ENCODE data around the gene RASAL2.
"Not testable (repeated sequence)": the region's sequence is repeated elsewhere in the genome, so short reads cannot be mapped to it uniquely, and the experiment has no call there.

The RASAL2 gene

DNA sequence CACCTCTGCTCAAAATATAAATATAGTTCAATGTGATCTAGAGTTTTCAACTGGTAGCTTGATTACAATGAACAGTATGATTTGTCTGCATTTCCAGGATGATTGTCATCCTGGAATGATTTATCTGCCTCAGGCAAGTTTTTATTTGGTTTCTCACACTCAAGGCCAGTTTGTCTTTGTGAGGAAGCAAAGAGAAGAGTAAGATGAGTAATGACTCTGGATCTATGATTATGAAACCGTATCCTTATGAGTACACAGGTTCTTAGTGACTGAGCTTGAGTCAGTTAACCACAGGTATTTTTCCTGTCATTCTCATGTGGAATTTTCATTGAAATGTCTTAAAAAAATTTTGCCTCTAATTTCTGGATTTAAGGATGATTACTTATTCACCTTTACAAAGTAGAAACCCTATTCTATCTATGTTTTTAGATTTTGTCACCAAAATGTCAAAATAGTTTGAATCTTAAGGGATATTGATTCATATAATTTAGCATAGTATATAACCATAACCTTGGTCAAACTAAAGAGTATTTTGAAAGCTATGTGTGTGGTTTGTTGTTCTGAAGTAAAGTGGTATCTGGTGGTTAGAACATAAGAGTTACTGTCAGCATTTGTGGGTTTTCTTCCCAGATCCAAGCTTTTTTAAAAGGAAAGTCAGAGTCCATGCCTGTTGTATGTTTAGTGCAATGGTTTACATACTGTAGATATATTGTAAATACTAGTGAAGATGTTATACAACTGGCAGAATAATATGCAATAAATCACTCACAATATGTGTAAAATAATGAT is 145.0 kb downstream of the RASAL2 start:
- no peak overlapping the region for H3K27ac ChIP-seq (ENCODE audit: low read depth, low read length)

GRCh38 chr1:178241057-178241456 is 147.2 kb downstream of the RASAL2 start:
- H3K36me3 ChIP-seq (ENCODE audit: insufficient read depth, low read length): no peaks in the 10 kb centered on the region
- 0 out of 2 replicates have a peak, but pooled peaks cover 5% of the 10 kb centered on the region for H3K4me1 ChIP-seq (ENCODE audit: insufficient read depth, low read length)
- no peak overlapping the region for H3K9ac ChIP-seq (ENCODE audit: low read depth, low read length)
- WGBS: 88% methylated on average over 1 of the region's 1 CpG
- H3K9me3 ChIP-seq (ENCODE audit: insufficient read depth, low read depth, low read length): no peaks in the 10 kb centered on the region
- no peaks in the 10 kb centered on the region for H3K27me3 ChIP-seq (ENCODE audit: insufficient read depth, low read length)
- no peak overlapping the region for H3K27ac ChIP-seq (ENCODE audit: low read depth, low read length)
- H3K4me3 ChIP-seq (ENCODE audit: low read length): no peak overlapping the region

More for the DNA sequence above, 145.0 kb downstream of the RASAL2 start:
- Histone ChIP-seq H3K9me3 (ENCODE audit: insufficient read depth, low read depth, low read length) (no peaks in the 10 kb centered on the region), H3K4me1 (ENCODE audit: insufficient read depth, low read length) (0 out of 2 replicates have a peak, but pooled peaks cover 5% of the 10 kb centered on the region), H3K36me3 (ENCODE audit: insufficient read depth, low read length) (no peaks in the 10 kb centered on the region), H3K4me3 (ENCODE audit: low read length) (no peak overlapping the region), H3K27me3 (ENCODE audit: insufficient read depth, low read length) (no peaks in the 10 kb centered on the region), H3K9ac (ENCODE audit: low read depth, low read length) (no peak overlapping the region)
- WGBS: 89% methylated on average over 1 of the region's 1 CpG

DNA sequence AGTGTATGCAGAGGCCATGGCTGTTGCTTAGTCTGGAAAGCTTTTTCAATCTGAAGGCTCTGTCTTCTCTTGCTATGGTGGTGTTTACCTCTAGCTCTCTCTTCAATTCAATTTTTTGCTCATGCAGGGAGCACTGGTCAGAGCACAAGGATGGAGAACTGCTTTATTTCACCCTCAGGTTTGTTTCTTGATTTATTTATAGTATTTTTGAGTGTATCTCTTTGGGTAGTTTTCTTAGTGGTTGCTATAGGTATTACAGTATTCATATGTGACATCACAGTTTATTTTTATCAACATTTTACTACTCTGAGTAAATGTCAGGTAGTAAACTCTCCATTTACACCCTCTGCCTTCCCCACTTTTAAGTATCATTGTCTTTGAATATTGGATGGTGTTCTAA is 147.9 kb downstream of the RASAL2 start:
- Histone ChIP-seq H3K4me1 (ENCODE audit: insufficient read depth, low read length) (0 out of 2 replicates have a peak, but pooled peaks cover 5% of the 10 kb centered on the region), H3K27me3 (ENCODE audit: insufficient read depth, low read length) (no peaks in the 10 kb centered on the region), H3K9me3 (ENCODE audit: insufficient read depth, low read depth, low read length) (no peaks in the 10 kb centered on the region), H3K36me3 (ENCODE audit: insufficient read depth, low read length) (no peaks in the 10 kb centered on the region), H3K4me3 (ENCODE audit: low read length) (no peak overlapping the region), H3K27ac (ENCODE audit: low read depth, low read length) (no peak overlapping the region), H3K9ac (ENCODE audit: low read depth, low read length) (no peak overlapping the region)

DNA sequence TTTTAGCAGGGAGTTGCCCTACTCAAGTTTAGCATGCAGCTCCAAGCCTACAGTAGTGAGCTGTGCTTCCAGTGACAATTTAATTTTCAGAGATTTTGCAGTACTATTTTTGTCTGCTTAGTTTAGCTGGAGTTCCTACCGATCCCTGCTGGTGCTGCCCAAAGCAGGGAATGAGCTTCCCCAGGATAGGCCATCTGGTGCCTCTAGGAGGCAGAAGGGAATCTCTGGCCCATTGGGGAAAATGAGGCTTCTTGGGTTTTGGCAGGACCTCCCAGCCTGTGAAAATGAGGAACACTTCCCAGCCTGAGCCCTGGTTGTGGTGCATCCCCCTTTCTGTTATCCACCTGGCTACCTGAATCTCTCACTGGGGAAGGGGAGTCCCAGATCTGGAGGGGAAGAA is 149.2 kb downstream of the RASAL2 start:
- H3K9ac ChIP-seq (ENCODE audit: low read depth, low read length): no peak overlapping the region
- no peaks in the 10 kb centered on the region for H3K36me3 ChIP-seq (ENCODE audit: insufficient read depth, low read length)
- H3K27ac ChIP-seq (ENCODE audit: low read depth, low read length): no peak overlapping the region
- H3K9me3 ChIP-seq (ENCODE audit: insufficient read depth, low read depth, low read length): 0 out of 2 replicates have a peak, but pooled peaks cover 2% of the 10 kb centered on the region
- H3K4me1 ChIP-seq (ENCODE audit: insufficient read depth, low read length): 0 out of 2 replicates have a peak, but pooled peaks cover 5% of the 10 kb centered on the region
- WGBS: 85% methylated on average over 1 of the region's 1 CpG
- no peak overlapping the region for H3K4me3 ChIP-seq (ENCODE audit: low read length)
- H3K27me3 ChIP-seq (ENCODE audit: insufficient read depth, low read length): no peaks in the 10 kb centered on the region

DNA sequence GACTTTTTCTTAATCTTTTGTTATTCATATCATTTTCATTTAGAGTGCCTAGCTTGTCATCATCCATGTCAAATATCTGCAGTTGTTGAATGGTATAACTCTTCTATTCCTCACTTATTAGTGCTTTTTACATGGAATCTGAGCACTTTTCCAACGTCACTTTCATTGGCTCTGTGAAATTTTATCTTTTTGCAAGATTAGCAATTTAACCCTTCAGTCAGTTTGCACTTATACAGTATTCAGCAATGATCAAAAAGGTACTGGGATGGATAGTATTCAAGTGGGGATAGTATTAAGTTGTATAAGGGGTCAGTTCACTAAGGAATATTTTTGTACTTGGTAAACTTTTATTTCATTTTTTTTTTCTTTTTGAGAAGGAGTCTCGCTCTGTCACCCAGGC is 150.0 kb downstream of the RASAL2 start:
- no peak overlapping the region for H3K4me3 ChIP-seq (ENCODE audit: low read length)
- WGBS: 93% methylated on average over 2 of the region's 2 CpGs
- no peaks in the 10 kb centered on the region for H3K27me3 ChIP-seq (ENCODE audit: insufficient read depth, low read length)
- no peaks in the 10 kb centered on the region for H3K36me3 ChIP-seq (ENCODE audit: insufficient read depth, low read length)
- no peak overlapping the region for H3K9ac ChIP-seq (ENCODE audit: low read depth, low read length)
- peaks cover 6% of the 10 kb centered on the region; the same call in 1 of the 2 replicates for H3K9me3 ChIP-seq (ENCODE audit: insufficient read depth, low read depth, low read length)
- no peak overlapping the region for H3K27ac ChIP-seq (ENCODE audit: low read depth, low read length)
- 0 out of 2 replicates have a peak, but pooled peaks cover 5% of the 10 kb centered on the region for H3K4me1 ChIP-seq (ENCODE audit: insufficient read depth, low read length)

DNA sequence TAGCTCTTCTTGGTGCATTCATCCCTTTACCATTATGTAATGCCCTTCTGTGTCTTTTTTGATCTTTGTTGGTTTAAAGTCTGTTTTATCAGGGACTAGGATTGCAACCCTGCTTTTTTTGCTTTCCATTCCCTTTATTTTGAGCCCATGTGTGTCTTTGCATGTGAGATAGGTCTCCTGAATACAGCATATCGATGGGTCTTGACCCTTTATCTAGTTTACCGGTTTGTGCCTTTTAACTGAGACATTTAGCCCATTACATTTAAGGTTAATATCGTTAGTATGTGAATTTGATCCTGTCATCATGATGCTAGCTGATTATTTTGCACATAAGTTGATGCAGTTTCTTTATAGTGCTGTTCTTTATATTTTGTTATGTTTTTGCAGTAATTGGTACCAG is 154.4 kb downstream of the RASAL2 start:
- H3K36me3 ChIP-seq (ENCODE audit: insufficient read depth, low read length); H3K9me3 ChIP-seq (ENCODE audit: insufficient read depth, low read depth, low read length); H3K9ac ChIP-seq (ENCODE audit: low read depth, low read length); H3K4me3 ChIP-seq (ENCODE audit: low read length); H3K27ac ChIP-seq (ENCODE audit: low read depth, low read length); H3K27me3 ChIP-seq (ENCODE audit: insufficient read depth, low read length): not testable (repeated sequence)
- WGBS: 98% methylated on average over 3 of the region's 3 CpGs
- peaks cover 22% of the 10 kb centered on the region for H3K4me1 ChIP-seq (ENCODE audit: insufficient read depth, low read length)

GRCh38 chr1:178253581-178253980 is 159.7 kb downstream of the RASAL2 start:
- H3K9ac ChIP-seq (ENCODE audit: low read depth, low read length): not testable (repeated sequence)
- WGBS: 52% methylated on average over 3 of the region's 3 CpGs

DNA sequence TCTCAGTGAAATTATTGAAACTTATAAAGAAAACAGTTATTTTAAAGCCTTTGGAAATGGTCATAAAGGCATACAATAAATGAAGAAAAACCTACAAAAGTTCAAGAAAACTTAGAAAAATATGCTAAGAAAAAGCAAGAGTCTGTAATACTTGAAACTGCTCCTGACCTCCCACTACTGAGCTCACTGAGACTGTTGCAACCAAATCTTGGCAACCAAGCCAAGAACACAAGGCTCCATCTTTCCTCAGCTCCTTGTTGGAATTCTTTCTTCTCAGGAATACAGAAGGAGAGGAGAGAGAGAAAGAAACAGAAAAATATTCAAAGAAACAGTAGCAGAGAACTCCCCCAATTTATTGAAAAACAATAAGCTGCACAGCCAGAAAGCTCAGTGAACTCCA is 160.5 kb downstream of the RASAL2 start:
- peaks cover 47% of the 10 kb centered on the region for H3K4me1 ChIP-seq (ENCODE audit: insufficient read depth, low read length)
- no peaks in the 10 kb centered on the region for H3K9me3 ChIP-seq (ENCODE audit: insufficient read depth, low read depth, low read length)
- H3K27ac ChIP-seq (ENCODE audit: low read depth, low read length): peak overlapping the region; percentile 66
- peak overlapping the region; percentile 10; the same call in 1 of the 2 replicates for H3K9ac ChIP-seq (ENCODE audit: low read depth, low read length)
- no peaks in the 10 kb centered on the region for H3K27me3 ChIP-seq (ENCODE audit: insufficient read depth, low read length)
- no peaks in the 10 kb centered on the region for H3K36me3 ChIP-seq (ENCODE audit: insufficient read depth, low read length)
- H3K4me3 ChIP-seq (ENCODE audit: low read length): no peak overlapping the region

More at GRCh38 chr1:178253581-178253980, 159.7 kb downstream of the RASAL2 start:
- H3K9me3 ChIP-seq (ENCODE audit: insufficient read depth, low read depth, low read length); H3K36me3 ChIP-seq (ENCODE audit: insufficient read depth, low read length); H3K4me3 ChIP-seq (ENCODE audit: low read length); H3K27me3 ChIP-seq (ENCODE audit: insufficient read depth, low read length): not testable (repeated sequence)
- Histone ChIP-seq H3K4me1 (ENCODE audit: insufficient read depth, low read length) (peaks cover 47% of the 10 kb centered on the region), H3K27ac (ENCODE audit: low read depth, low read length) (peak overlapping the region; percentile 66)

DNA sequence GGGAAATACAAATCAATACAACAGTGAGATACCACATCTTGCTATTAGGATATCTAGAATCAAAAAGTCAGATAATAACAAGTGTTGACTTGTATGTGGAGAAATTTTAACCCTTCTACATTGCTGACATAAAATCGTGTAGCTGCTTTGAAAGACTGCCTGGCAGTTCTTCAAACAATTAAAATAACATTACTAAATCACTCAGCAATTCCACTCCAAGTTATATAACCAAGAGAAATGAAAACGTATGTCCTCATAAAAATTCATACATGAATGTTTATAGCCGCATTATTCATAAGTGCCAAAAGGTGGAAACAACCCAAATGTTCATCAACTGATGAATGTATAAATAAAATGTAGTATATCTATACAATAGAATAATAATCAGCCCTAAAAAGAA is 164.6 kb downstream of the RASAL2 start:
- Histone ChIP-seq H3K9ac (ENCODE audit: low read depth, low read length) (no peak overlapping the region), H3K27ac (ENCODE audit: low read depth, low read length) (no peak overlapping the region), H3K9me3 (ENCODE audit: insufficient read depth, low read depth, low read length) (no peaks in the 10 kb centered on the region), H3K4me1 (ENCODE audit: insufficient read depth, low read length) (peaks cover 43% of the 10 kb centered on the region), H3K36me3 (ENCODE audit: insufficient read depth, low read length) (no peaks in the 10 kb centered on the region), H3K27me3 (ENCODE audit: insufficient read depth, low read length) (no peaks in the 10 kb centered on the region), H3K4me3 (ENCODE audit: low read length) (no peak overlapping the region)
- WGBS: 97% methylated on average over 3 of the region's 3 CpGs

DNA sequence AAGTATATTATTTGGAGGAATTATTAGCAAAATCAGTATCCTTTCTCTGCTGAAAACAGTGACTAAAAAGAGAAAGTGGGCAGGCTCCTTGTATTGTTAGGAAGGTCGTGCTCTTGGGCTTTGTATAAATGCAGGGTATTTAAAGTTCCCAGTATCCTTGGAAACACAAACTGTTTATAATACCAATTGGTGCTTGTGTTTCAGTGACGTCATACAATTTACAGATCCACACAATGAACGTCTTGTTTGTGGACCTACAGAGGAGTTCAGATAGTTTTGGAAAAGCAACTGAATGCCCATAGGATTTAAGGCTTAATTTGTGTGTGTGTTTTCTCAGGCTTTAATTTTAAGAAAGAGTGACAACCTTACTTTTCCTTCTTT is 168.2 kb downstream of the RASAL2 start:
- H3K9me3 ChIP-seq (ENCODE audit: insufficient read depth, low read depth, low read length): no peaks in the 10 kb centered on the region
- no peaks in the 10 kb centered on the region for H3K27me3 ChIP-seq (ENCODE audit: insufficient read depth, low read length)
- no peak overlapping the region for H3K4me3 ChIP-seq (ENCODE audit: low read length)
- H3K36me3 ChIP-seq (ENCODE audit: insufficient read depth, low read length): no peaks in the 10 kb centered on the region
- H3K27ac ChIP-seq (ENCODE audit: low read depth, low read length): peak overlapping the region; percentile 22
- H3K4me1 ChIP-seq (ENCODE audit: insufficient read depth, low read length): peaks cover 53% of the 10 kb centered on the region
- peak overlapping the region; percentile 22; the same call in 1 of the 2 replicates for H3K9ac ChIP-seq (ENCODE audit: low read depth, low read length)
- WGBS: 0% methylated on average over 2 of the region's 3 CpGs

DNA sequence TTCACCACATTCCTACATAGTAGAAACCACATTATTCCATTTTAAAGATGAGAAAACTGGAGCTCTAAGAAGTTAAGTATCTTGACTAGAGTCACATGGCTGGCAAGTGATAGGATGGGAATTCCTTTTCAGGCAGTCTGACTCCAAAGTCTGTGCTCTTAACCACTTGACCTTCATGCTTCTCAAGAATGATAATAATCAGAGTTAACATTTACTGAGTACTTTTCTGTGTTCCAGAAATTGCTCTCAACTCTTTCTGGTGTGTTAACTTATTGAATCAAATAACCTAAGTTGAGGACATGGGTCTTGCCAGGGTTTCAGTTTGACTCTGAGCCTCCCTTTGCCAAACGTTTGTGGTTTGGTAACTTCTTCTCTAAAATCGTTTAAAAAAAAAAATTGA is 169.4 kb downstream of the RASAL2 start:
- WGBS: 76% methylated on average over 2 of the region's 2 CpGs
- Histone ChIP-seq H3K9ac (ENCODE audit: low read depth, low read length) (no peak overlapping the region), H3K4me1 (ENCODE audit: insufficient read depth, low read length) (peaks cover 62% of the 10 kb centered on the region), H3K36me3 (ENCODE audit: insufficient read depth, low read length) (no peaks in the 10 kb centered on the region), H3K4me3 (ENCODE audit: low read length) (no peak overlapping the region), H3K27me3 (ENCODE audit: insufficient read depth, low read length) (no peaks in the 10 kb centered on the region), H3K9me3 (ENCODE audit: insufficient read depth, low read depth, low read length) (no peaks in the 10 kb centered on the region), H3K27ac (ENCODE audit: low read depth, low read length) (peak overlapping the region; percentile 54)
